ENCODE data around the gene CDA.

GRCh38 chr1:20658166-20658915 is 69.4 kb downstream of the CDA start:
- TF ChIP-seq CTCF (IDR thresholded peaks at IDR 0.05; ENCODE audit: low read depth, low read length, poor library complexity, severe bottlenecking) (no peak), EZH2phosphoT487 (IDR thresholded peaks at IDR 0.05; ENCODE audit: borderline replicate concordance, low read length) (no peak)

Data from DOHH2 (cell line).